OCI-LY3 (cell line): Measurements from ENCODE around the gene BAIAP3.
A peak's percentile ranks its signal among the peaks of the same experiment; 100 is the strongest.

Experiments
- H2AFZ ChIP-seq: fragments of 200-600, 300-600 bp; shearing (Covaris generic); 2 replicates; pipeline ENCODE4 v1.6.0; 2014; ENCODE audit warnings: antibody characterized with exemption, low read depth, low read length
- H3K27ac ChIP-seq: fragments of 200-600, 300-600 bp; sonication (generic); 2 replicates; pipeline ENCODE4 v1.5.1; 2014; ENCODE audit warnings: mild to moderate bottlenecking, low read length, moderate library complexity, mixed read lengths
- H3K27me3 ChIP-seq: fragments of 200-600, 300-600 bp; sonication (generic); 2 replicates; pipeline ENCODE4 v1.6.1; 2014; ENCODE audit warnings: low read depth, low read length, mixed read lengths
- H3K36me3 ChIP-seq: fragments of 200-600, 300-600 bp; sonication (generic); replicated peaks from 2 replicates; pipeline ENCODE3; 2014; ENCODE audit warnings: low read depth, low read length, mixed read lengths
- H3K4me1 ChIP-seq: fragments of 300-600, 200-600 bp; sonication (generic); 2 replicates; pipeline ENCODE4 v1.6.1; 2014; ENCODE audit warnings: low read length, mixed read lengths
- H3K4me2 ChIP-seq: fragments of 200-600, 300-600 bp; sonication (generic); 2 replicates; pipeline ENCODE4 v1.6.1; 2014; ENCODE audit warnings: low read length, mixed read lengths
- H3K4me3 ChIP-seq: fragments of 300-600, 200-600 bp; sonication (generic); 2 replicates; pipeline ENCODE4 v1.5.1; 2014; ENCODE audit warnings: antibody characterized with exemption, mild to moderate bottlenecking, low read length, moderate library complexity
- H3K79me2 ChIP-seq: fragments of 300-600, 200-600 bp; shearing (Covaris generic); 2 replicates; pipeline ENCODE4 v1.6.1; 2014; ENCODE audit warnings: mild to moderate bottlenecking, low read length, mixed read lengths
- H3K9ac ChIP-seq: fragments of 300-600, 200-600 bp; shearing (Covaris generic); 2 replicates; pipeline ENCODE4 v1.6.0; 2014; ENCODE audit warnings: mild to moderate bottlenecking, low read length, moderate library complexity
- H3K9me3 ChIP-seq: fragments of 200-600, 300-600 bp; shearing (Covaris generic); 2 replicates; pipeline ENCODE4 v1.6.1; 2014; ENCODE audit warnings: low read length, mixed read lengths; ENCODE audit not compliant: insufficient read depth
- H4K20me1 ChIP-seq: fragments of 200-600, 300-600 bp; sonication (generic); 2 replicates; pipeline ENCODE4 v1.6.1; 2016; ENCODE audit warnings: low read length, mixed read lengths; ENCODE audit not compliant: insufficient read depth
- CTCF ChIP-seq: fragments of 200-600, 300-600 bp; sonication (generic); IDR thresholded peaks from 2 replicates; pipeline ENCODE4 v1.5.1; 2014; ENCODE audit warnings: antibody characterized with exemption, low read length, low read depth
- EZH2phosphoT487 ChIP-seq: fragments of 200-600 bp; shearing (Covaris generic); IDR thresholded peaks from 2 replicates; pipeline ENCODE4 v1.6.1; 2018; ENCODE audit warnings: antibody characterized with exemption, mixed run types, low read depth

BAIAP3 gene

GRCh38 chr16:1357906-1358566 is 24.6 kb downstream of the BAIAP3 start:
- no peak for TF ChIP-seq EZH2phosphoT487
- TF ChIP-seq CTCF: no peak
- Histone ChIP-seq H3K9ac (no peak overlapping the region), H3K36me3 (peaks cover 17% of the 10 kb centered on the region), H4K20me1 (no peaks in the 10 kb centered on the region; the same call in 1 of the 2 replicates), H3K4me1 (no peaks in the 10 kb centered on the region), H3K27me3 (no peaks in the 10 kb centered on the region), H3K4me2 (no peak overlapping the region), H2AFZ (no peak overlapping the region), H3K27ac (no peak overlapping the region), H3K79me2 (peaks cover 75% of the 10 kb centered on the region), H3K4me3 (no peak overlapping the region), H3K9me3 (no peaks in the 10 kb centered on the region)

- peaks cover 49% of the 10 kb centered on the region for H3K79me2 ChIP-seq
These were observed 28.4 kb downstream of the BAIAP3 start for GRCh38 chr16:1361685-1362360.

DNA sequence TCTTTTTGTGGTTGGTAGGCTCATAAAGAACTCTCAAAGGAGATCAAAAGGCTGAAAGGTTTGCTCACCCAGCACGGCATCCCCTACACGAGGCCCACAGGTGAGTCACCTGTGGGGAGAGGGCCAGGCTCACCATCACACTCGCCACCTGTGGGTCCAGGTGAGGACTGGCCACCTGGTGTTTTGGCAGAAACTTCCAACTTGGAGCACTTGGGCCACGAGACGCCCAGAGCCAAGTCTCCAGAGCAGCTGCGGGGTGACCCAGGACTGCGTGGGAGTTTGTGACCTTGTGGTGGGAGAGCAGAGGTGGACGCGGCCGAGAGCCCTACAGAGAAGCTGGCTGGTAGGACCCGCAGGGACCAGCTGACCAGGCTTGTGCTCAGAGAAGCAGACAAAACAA is 29.4 kb downstream of the BAIAP3 start:
- H4K20me1 ChIP-seq: no peaks in the 10 kb centered on the region; the same call in 1 of the 2 replicates
- no peaks in the 10 kb centered on the region for H3K4me1 ChIP-seq
- H3K27ac ChIP-seq: no peak overlapping the region
- no peaks in the 10 kb centered on the region for H3K9me3 ChIP-seq
- TF ChIP-seq EZH2phosphoT487: no peak
- no peak for TF ChIP-seq CTCF
- H3K4me2 ChIP-seq: no peak overlapping the region
- H3K9ac ChIP-seq: no peak overlapping the region
- H2AFZ ChIP-seq: no peak overlapping the region
- no peaks in the 10 kb centered on the region for H3K27me3 ChIP-seq
- H3K36me3 ChIP-seq: peaks cover 34% of the 10 kb centered on the region
- no peak overlapping the region for H3K4me3 ChIP-seq
- peaks cover 45% of the 10 kb centered on the region for H3K79me2 ChIP-seq

More at GRCh38 chr16:1361685-1362360, 28.4 kb downstream of the BAIAP3 start:
- Histone ChIP-seq H3K4me1 (no peaks in the 10 kb centered on the region), H4K20me1 (no peaks in the 10 kb centered on the region; the same call in 1 of the 2 replicates), H3K27ac (no peak overlapping the region), H3K4me2 (no peak overlapping the region), H3K9me3 (no peaks in the 10 kb centered on the region), H3K4me3 (no peak overlapping the region), H3K27me3 (no peaks in the 10 kb centered on the region), H3K9ac (no peak overlapping the region), H2AFZ (no peak overlapping the region), H3K36me3 (peaks cover 34% of the 10 kb centered on the region)
- TF ChIP-seq EZH2phosphoT487 (no peak), CTCF (no peak)

GRCh38 chr16:1363501-1364041 is 30.1 kb downstream of the BAIAP3 start:
- no peaks in the 10 kb centered on the region for H3K9me3 ChIP-seq
- TF ChIP-seq EZH2phosphoT487: no peak
- TF ChIP-seq CTCF: peak; percentile 87
- H3K27me3 ChIP-seq: no peaks in the 10 kb centered on the region
- no peak overlapping the region for H2AFZ ChIP-seq
- H3K4me1 ChIP-seq: no peaks in the 10 kb centered on the region
- H3K79me2 ChIP-seq: peaks cover 42% of the 10 kb centered on the region
- no peak overlapping the region for H3K4me2 ChIP-seq
- H3K9ac ChIP-seq: no peak overlapping the region
- H3K4me3 ChIP-seq: no peak overlapping the region
- H4K20me1 ChIP-seq: no peaks in the 10 kb centered on the region; the same call in 1 of the 2 replicates
- no peak overlapping the region for H3K27ac ChIP-seq
- H3K36me3 ChIP-seq: peaks cover 34% of the 10 kb centered on the region
